Left ventricle myocardium inferior (tissue), 1 donor: ENCODE data around the gene CYP19A1. TPM values are rescaled to one million over a fixed set of nuclear protein-coding genes. Genes with fewer than 3 reads are reported as not detected.
A peak's percentile ranks its signal among the peaks of the same experiment; 100 is the strongest.

Source experiments
- DNase-seq: peaks from one replicate; pipeline ENCODE4 v3.0.0-alpha.2; 2020
- H3K27ac ChIP-seq: fragments of 200-600 bp; replicated peaks from 2 replicates; pipeline ENCODE4 v1.8.0; 2021
- H3K27me3 ChIP-seq: fragments of 200-600 bp; 2 replicates; pipeline ENCODE4 v1.8.0; 2021; ENCODE audit warnings: low read depth
- H3K36me3 ChIP-seq: fragments of 200-600 bp; 2 replicates; pipeline ENCODE4 v1.8.0; 2021
- H3K4me1 ChIP-seq: fragments of 200-600 bp; 2 replicates; pipeline ENCODE4 v1.8.0; 2021
- H3K4me3 ChIP-seq: fragments of 200-600 bp; 2 replicates; pipeline ENCODE4 v1.8.0; 2021; ENCODE audit warnings: mild to moderate bottlenecking, moderate library complexity
- H3K9me3 ChIP-seq: fragments of 200-600 bp; replicated peaks from 2 replicates; pipeline ENCODE4 v1.8.0; 2021
- intact Hi-C: fragments of 100-400 bp; cut with micrococcal nuclease; formaldehyde crosslinking; loops from one replicate; pipeline ENCODE4 v1.11.0; 2022
- total RNA-seq: library from RNA; stranded (reverse); fragmentation: NEBNext Ultra II Directional; extraction: Animal tissue kit (Norgen Biotek cat#: 25700); gene quantifications from one replicate; pipeline ENCODE4 v1.2.1, GENCODE V29; 2021
- TF ChIP-seq, protein P1 (sequence below): fragments of 200-600 bp; IDR thresholded peaks from 2 replicates; pipeline ENCODE4 v1.8.0; 2021; ENCODE audit warnings: antibody characterized with exemption, mild to moderate bottlenecking, borderline replicate concordance
- donor health status: DM: no; HTN: yes; CAD: no; lungs with severe emphysema.

Gene CYP19A1
- total RNA-seq, 1 donor from 2014 or later: 0.60 TPM

GRCh38 chr15:51307811-51308210 lies 30.6 kb downstream of the CYP19A1 start:
- H3K4me1 ChIP-seq: peaks cover 33% of the 10 kb centered on the region
- TF ChIP-seq, protein P1, sequence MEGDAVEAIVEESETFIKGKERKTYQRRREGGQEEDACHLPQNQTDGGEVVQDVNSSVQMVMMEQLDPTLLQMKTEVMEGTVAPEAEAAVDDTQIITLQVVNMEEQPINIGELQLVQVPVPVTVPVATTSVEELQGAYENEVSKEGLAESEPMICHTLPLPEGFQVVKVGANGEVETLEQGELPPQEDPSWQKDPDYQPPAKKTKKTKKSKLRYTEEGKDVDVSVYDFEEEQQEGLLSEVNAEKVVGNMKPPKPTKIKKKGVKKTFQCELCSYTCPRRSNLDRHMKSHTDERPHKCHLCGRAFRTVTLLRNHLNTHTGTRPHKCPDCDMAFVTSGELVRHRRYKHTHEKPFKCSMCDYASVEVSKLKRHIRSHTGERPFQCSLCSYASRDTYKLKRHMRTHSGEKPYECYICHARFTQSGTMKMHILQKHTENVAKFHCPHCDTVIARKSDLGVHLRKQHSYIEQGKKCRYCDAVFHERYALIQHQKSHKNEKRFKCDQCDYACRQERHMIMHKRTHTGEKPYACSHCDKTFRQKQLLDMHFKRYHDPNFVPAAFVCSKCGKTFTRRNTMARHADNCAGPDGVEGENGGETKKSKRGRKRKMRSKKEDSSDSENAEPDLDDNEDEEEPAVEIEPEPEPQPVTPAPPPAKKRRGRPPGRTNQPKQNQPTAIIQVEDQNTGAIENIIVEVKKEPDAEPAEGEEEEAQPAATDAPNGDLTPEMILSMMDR: no peak
- no peaks in the 10 kb centered on the region for H3K9me3 ChIP-seq
- no peak for DNase-seq
- intact Hi-C loops: no loop called here
- H3K4me3 ChIP-seq: no peak overlapping the region
- H3K27ac ChIP-seq: no peak overlapping the region
- no peaks in the 10 kb centered on the region for H3K27me3 ChIP-seq
- H3K36me3 ChIP-seq: no peaks in the 10 kb centered on the region

DNA sequence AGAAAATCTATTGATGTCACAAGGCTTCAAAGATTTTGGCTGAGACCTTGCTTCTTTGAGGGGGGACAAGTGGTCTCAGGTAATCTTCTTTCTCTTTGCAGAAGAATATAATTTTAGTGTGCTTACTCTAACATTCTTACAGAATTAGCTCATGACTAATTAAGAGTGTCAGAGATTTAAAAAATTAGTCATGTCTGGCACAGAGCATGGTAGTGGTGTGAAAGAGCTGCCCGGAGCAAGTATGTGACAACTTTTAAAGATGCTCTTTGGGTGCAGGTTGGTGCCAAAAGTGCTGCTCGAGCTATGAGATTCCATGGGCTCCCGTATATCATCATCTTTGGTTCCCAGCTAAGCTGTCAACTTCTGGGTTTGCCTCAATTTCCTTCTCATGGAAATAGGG lies 31.1 kb downstream of the CYP19A1 start:
- intact Hi-C loops: no loop called here
- DNase-seq: no peak
- Histone ChIP-seq H3K4me3 (no peak overlapping the region), H3K9me3 (no peaks in the 10 kb centered on the region), H3K27ac (no peak overlapping the region), H3K36me3 (no peaks in the 10 kb centered on the region), H3K4me1 (peaks cover 33% of the 10 kb centered on the region), H3K27me3 (no peaks in the 10 kb centered on the region)
- TF ChIP-seq, protein P1: no peak

DNA sequence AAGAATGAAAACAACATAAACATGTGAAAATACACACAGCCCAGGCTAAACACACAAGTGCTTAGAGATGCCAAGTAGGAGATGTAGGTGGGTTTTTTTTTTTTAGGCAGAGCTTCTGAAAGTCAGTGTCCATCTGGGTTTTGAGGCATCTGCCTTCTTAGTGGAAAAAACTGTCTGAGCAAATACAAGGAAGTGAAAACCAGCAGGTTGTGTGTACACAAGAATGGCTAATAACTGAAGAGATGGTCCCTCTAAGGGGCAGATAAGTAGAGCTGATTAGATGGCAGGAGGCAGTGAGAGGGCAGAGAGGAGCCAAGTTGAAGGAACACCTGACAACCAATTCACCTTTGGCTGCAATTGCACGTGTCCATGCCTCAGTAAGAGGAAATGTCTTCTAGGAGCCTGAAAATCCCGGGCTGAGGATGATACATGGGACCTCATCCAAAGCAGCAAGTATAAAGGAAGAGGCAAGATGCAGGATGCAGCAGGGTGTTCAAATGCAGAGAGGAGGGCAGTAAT lies 34.9 kb downstream of the CYP19A1 start:
- DNase-seq: no peak
- Histone ChIP-seq H3K9me3 (no peaks in the 10 kb centered on the region), H3K4me1 (peaks cover 19% of the 10 kb centered on the region), H3K27me3 (no peaks in the 10 kb centered on the region), H3K36me3 (no peaks in the 10 kb centered on the region), H3K4me3 (no peak overlapping the region), H3K27ac (no peak overlapping the region)
- TF ChIP-seq, protein P1: no peak
- intact Hi-C loops: no loop called here

- intact Hi-C loops: no loop called here
- peaks cover 13% of the 10 kb centered on the region for H3K4me1 ChIP-seq
- no peaks in the 10 kb centered on the region for H3K36me3 ChIP-seq
- no peak overlapping the region for H3K27ac ChIP-seq
- no peaks in the 10 kb centered on the region for H3K9me3 ChIP-seq
- H3K27me3 ChIP-seq: no peaks in the 10 kb centered on the region
- TF ChIP-seq, protein P1: no peak
- no peak overlapping the region for H3K4me3 ChIP-seq
- no peak for DNase-seq
Observed at GRCh38 chr15:51302480-51302879, 35.9 kb downstream of the CYP19A1 start.

- H3K36me3 ChIP-seq: no peaks in the 10 kb centered on the region
- no peak for DNase-seq
- no peak overlapping the region for H3K4me3 ChIP-seq
- no peaks in the 10 kb centered on the region for H3K27me3 ChIP-seq
- intact Hi-C loops: no loop called here
- H3K9me3 ChIP-seq: no peaks in the 10 kb centered on the region
- TF ChIP-seq, protein P1: no peak
- H3K4me1 ChIP-seq: peaks cover 13% of the 10 kb centered on the region
- peak overlapping the region; percentile 33 for H3K27ac ChIP-seq
Observed at GRCh38 chr15:51299187-51300015, 39.0 kb downstream of the CYP19A1 start.
